Measurements from ENCODE around the gene ARHGAP22.

Gene ARHGAP22

DNA sequence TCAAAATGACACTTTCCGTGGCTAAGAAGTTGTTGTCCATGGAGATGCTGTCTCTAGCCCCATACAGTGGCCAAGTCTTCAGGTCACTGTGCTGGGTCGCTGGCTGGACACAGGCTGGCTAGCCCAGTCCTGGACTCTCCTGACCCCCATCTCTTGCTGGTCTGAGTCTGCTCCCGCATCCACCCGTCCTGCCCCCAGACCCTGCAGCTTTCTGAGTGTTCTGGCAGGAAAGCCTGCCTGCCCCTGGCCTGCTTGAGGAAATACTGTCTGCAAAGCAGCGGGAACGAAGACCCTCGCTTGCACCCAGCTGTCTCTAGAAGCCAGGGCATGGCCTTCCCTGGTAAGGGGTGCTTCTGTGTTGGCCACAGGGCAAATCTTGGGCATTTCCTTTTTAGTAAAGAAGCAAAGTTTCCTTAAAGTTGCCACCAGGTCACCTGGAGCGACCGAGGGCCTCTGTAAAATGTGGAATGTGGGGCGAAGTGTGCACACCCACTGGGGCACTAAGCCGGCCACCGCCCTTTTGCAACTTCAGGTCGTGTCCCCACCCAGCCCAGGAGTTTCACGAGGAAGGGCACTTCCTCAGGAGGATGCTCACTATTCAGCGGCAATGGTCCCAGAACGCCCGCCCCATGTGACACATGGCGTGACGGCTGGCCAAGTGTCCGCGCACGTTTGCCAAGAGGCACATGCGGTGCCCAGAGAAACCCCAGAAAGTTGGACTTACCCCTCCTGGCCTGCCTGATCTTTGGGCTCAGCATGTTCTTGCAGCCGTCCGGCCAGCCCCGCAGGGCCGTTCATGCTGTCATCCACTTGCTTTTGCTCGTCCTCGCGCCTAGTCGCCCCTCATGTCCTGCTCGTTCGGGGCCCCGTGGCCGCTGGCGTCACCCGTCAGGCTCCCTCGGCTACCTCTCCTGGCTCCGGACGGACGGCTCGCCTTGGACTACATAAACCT, 558 bp downstream of the ARHGAP22 start:
- Histone ChIP-seq H3K4me2 (peak overlapping the region in 8 of 11 experiments; percentile 22 to 93 (median 76); a peak in 15 of 22 replicates), H4K20me1 (no peaks in the 10 kb centered on the region), H3K27me3 (peaks cover 0 to 17% (median 0%) of the 10 kb centered on the region in 11 experiments; a peak in 8 of 22 replicates), H3K36me3 (no peaks in the 10 kb centered on the region), H3K4me1 (peaks cover 21 to 86% (median 70%) of the 10 kb centered on the region in 10 experiments), H3K9me3 (replicated peaks in 1 of 11) (no peaks in the 10 kb centered on the region), H3K9ac (peak overlapping the region in 1 of 11 experiments; percentile 19; a peak in 2 of 22 replicates), H3K4me3 (peak overlapping the region in 2 of 10 experiments; percentile 36 to 37; a peak in 2 of 20 replicates), H3K27ac (peak overlapping the region in 6 of 11 experiments; percentile 15 to 49 (median 42); a peak in 9 of 22 replicates)
- no peak for TF ChIP-seq Cebpa-rat (IDR thresholded peaks at IDR 0.05)

DNA sequence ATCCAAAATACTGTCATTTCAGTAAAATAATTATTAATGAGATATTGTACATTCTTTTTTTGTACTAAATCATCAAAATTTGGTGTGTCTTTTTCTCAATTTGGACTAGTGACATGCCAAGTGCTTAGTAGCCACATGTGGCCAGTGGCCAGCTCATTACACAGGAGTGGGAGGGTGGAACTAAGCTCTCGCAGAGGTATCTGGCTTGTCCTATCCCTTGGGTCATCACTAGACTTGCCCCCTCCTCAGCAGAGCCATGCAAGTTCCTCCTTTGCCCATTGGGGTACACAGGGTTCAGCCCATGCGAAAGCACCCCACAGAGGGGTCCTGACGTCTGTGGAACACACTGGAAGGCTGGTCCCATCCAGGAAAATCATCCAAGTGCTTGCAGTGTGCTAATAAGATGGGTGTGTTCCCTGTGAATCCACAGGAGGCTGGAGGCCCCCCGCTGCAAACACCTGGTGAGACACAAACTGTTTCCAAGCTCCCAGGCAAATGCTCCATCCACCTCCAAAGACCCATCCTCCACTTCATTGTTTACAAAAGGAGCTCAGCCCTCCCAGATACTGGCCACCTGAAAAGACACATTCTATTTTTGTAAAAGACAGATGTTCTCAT, 1.3 kb downstream of the ARHGAP22 start:
- no peaks in the 10 kb centered on the region for H4K20me1 ChIP-seq
- no peaks in the 10 kb centered on the region for H3K36me3 ChIP-seq
- peak overlapping the region in 8 of 11 experiments; percentile 22 to 93 (median 76); a peak in 15 of 22 replicates for H3K4me2 ChIP-seq
- peaks cover 21 to 83% (median 63%) of the 10 kb centered on the region in 10 experiments for H3K4me1 ChIP-seq
- peak overlapping the region in 1 of 10 experiments; percentile 36; a peak in 1 of 20 replicates for H3K4me3 ChIP-seq
- peak overlapping the region in 6 of 11 experiments; percentile 15 to 49 (median 42); a peak in 9 of 22 replicates for H3K27ac ChIP-seq
- no peak for TF ChIP-seq Cebpa-rat (IDR thresholded peaks at IDR 0.05)
- 0 out of 22 replicates have a peak overlapping the region, but pooled peaks of 1 of the 11 experiments have one; percentile 19 for H3K9ac ChIP-seq
- H3K27me3 ChIP-seq: peaks cover 0 to 17% (median 0%) of the 10 kb centered on the region in 11 experiments; a peak in 8 of 22 replicates
- no peaks in the 10 kb centered on the region for H3K9me3 ChIP-seq (replicated peaks in 1 of 11)

DNA sequence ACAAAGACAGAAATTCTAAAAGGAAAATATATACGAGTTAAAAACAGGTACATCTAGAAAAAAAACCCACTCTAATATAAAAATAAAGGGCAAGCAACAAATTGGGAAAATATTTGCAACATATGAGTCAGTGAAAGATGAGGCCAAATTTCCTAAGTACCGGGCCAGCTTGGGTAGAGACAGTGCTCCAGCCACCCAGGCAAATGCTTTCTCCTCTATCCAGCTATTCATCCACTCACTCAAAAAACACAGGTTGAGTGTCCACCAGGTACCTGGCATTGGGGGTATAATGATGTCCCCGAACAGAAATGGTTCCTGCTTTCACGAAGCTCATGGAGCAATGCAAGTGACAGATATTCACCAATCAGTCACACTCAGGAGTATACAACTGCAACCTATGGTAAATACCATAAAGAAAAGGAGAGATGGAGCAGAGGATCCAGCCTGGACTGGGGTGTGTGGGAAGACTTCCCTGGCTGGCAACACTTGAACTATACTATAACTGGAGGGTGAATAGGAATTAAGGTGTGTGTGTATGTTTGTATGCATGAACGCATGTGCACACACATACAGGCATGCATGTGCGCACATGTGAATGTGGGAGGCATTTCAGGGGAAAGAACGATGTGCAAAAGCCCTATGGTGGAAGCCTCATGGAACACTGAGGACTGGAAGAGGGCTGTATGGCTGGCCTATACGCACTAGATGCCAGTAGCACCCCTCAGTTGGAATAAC, 2.3 kb downstream of the ARHGAP22 start:
- no peak for TF ChIP-seq Cebpa-rat (IDR thresholded peaks at IDR 0.05)
- Histone ChIP-seq H4K20me1 (no peaks in the 10 kb centered on the region), H3K9me3 (replicated peaks in 1 of 11) (no peaks in the 10 kb centered on the region), H3K4me1 (peaks cover 17 to 79% (median 54%) of the 10 kb centered on the region in 10 experiments), H3K9ac (no peak overlapping the region), H3K27me3 (peaks cover 0 to 17% (median 0%) of the 10 kb centered on the region in 11 experiments; a peak in 8 of 22 replicates), H3K36me3 (0 out of 22 replicates have a peak, but pooled peaks cover 0 to 3% (median 0%) of the 10 kb centered on the region in 11 experiments), H3K4me2 (peak overlapping the region in 1 of 11 experiments; percentile 19; a peak in 1 of 22 replicates), H3K4me3 (no peak overlapping the region), H3K27ac (no peak overlapping the region)

DNA sequence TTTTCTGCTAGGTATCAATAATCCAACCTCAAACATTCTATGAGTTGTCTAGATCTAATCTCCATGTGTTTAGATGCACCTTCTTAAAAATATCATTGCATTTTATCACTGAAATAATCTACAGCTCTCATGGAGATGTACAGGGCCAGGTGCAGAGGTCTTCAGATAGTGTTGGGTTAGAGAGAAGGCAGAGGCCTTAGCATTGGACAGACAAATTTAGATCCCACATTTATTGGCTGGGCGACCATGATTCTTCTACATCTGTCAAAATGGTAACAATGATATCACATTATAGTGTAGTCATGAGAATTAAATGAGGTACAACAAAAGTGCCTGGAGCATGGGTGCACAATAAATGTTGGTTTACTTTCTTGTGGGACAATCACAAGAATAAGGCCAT, 3.1 kb downstream of the ARHGAP22 start:
- Histone ChIP-seq H3K27ac (no peak overlapping the region), H4K20me1 (no peaks in the 10 kb centered on the region), H3K4me3 (no peak overlapping the region), H3K9ac (no peak overlapping the region), H3K27me3 (peaks cover 0 to 17% (median 0%) of the 10 kb centered on the region in 11 experiments; a peak in 8 of 22 replicates), H3K4me2 (no peak overlapping the region), H3K4me1 (peaks cover 9 to 71% (median 46%) of the 10 kb centered on the region in 10 experiments), H3K36me3 (0 out of 22 replicates have a peak, but pooled peaks cover 0 to 7% (median 0%) of the 10 kb centered on the region in 11 experiments), H3K9me3 (replicated peaks in 1 of 11) (no peaks in the 10 kb centered on the region)
- TF ChIP-seq Cebpa-rat (IDR thresholded peaks at IDR 0.05): no peak

DNA sequence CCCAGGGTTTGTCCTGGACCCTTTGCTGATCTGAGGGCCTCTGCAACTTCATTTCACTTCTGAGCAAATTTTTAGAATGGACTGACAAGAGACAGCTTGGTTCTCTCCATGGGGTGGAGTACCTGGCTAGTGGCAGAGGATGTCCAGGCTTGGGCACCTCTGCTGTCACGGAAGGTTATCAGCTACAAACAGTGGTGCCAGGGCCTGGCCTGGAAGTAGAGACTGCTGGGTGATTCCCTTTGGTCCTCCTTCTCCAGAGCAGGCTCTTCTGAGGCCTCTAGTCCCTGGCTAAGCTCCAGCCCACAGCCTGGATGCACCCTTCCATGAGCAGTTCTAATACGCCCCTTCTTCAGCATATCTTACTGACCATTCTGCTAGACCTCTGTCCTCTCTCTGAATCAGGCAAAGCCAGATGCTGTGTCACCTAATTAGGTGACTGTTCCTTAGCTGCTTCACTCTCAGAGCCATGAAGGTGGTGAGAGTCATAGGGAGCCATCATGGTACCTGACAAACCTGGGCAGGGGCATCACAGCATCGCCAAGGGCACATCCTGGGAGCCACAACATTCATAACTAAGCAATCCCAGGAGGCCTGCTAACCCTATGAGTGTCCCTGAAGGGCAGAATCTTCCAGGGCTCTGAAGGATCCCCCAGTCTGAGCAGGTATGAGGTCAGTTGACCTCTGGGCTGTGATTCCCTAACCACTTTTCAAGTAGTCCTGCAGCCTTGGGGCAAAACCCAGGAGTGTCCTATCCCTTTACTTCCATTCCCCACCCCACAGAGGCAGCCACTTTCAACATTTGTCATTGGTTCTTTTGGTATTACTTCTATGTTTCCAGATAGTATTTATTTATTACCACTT, 4.0 kb downstream of the ARHGAP22 start:
- no peak for TF ChIP-seq Cebpa-rat (IDR thresholded peaks at IDR 0.05)

DNA sequence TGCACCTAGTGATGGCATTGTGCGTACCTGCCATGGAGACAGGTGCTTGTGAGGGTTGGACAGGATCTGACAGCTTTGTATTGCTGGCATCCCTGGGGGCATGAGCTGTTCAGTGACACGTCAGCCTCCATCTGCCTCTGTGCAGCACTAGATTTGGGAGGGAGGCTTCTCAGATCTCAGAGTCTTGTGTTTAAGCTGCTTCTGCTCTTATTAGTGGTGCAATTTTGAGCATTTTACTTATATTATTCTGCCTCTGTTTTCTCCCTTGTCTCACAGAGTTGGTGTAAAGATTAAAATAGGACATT, 5.1 kb downstream of the ARHGAP22 start:
- 0 out of 22 replicates have a peak, but pooled peaks cover 0 to 7% (median 0%) of the 10 kb centered on the region in 11 experiments for H3K36me3 ChIP-seq
- no peak overlapping the region for H3K4me3 ChIP-seq
- H3K27me3 ChIP-seq: peaks cover 0 to 6% (median 0%) of the 10 kb centered on the region in 11 experiments; a peak in 5 of 22 replicates
- TF ChIP-seq Cebpa-rat (IDR thresholded peaks at IDR 0.05): no peak
- H3K4me2 ChIP-seq: peak overlapping the region in 5 of 11 experiments; percentile 21 to 55 (median 42); a peak in 10 of 22 replicates
- H3K9ac ChIP-seq: peak overlapping the region in 1 of 11 experiments; percentile 46; a peak in 1 of 22 replicates
- no peaks in the 10 kb centered on the region for H4K20me1 ChIP-seq
- H3K4me1 ChIP-seq: peaks cover 5 to 53% (median 33%) of the 10 kb centered on the region in 10 experiments
- H3K27ac ChIP-seq: peak overlapping the region in 1 of 11 experiments; percentile 16; a peak in 1 of 22 replicates
- no peaks in the 10 kb centered on the region for H3K9me3 ChIP-seq (replicated peaks in 1 of 11)

More for the DNA sequence above, 4.0 kb downstream of the ARHGAP22 start:
- Histone ChIP-seq H3K4me3 (no peak overlapping the region), H3K27ac (peak overlapping the region in 1 of 11 experiments; percentile 23; a peak in 2 of 22 replicates), H3K4me1 (peaks cover 0 to 62% (median 37%) of the 10 kb centered on the region in 10 experiments; a peak in 18 of 20 replicates), H3K4me2 (peak overlapping the region in 4 of 11 experiments; percentile 11 to 55 (median 42); a peak in 7 of 22 replicates), H3K36me3 (0 out of 22 replicates have a peak, but pooled peaks cover 0 to 7% (median 0%) of the 10 kb centered on the region in 11 experiments), H3K9ac (no peak overlapping the region), H4K20me1 (no peaks in the 10 kb centered on the region), H3K27me3 (peaks cover 0 to 15% (median 0%) of the 10 kb centered on the region in 11 experiments; a peak in 8 of 22 replicates), H3K9me3 (replicated peaks in 1 of 11) (no peaks in the 10 kb centered on the region)
